NCI-H2227 treated with DMSO at 0.1 percent for 48 hours (cell line): ENCODE results near the gene SMPDL3B.

Source experiments
- DNase-seq: peaks from one replicate; lab custom pipeline; 2025; lab: John Stamatoyannopoulos, UW

SMPDL3B gene

DNA sequence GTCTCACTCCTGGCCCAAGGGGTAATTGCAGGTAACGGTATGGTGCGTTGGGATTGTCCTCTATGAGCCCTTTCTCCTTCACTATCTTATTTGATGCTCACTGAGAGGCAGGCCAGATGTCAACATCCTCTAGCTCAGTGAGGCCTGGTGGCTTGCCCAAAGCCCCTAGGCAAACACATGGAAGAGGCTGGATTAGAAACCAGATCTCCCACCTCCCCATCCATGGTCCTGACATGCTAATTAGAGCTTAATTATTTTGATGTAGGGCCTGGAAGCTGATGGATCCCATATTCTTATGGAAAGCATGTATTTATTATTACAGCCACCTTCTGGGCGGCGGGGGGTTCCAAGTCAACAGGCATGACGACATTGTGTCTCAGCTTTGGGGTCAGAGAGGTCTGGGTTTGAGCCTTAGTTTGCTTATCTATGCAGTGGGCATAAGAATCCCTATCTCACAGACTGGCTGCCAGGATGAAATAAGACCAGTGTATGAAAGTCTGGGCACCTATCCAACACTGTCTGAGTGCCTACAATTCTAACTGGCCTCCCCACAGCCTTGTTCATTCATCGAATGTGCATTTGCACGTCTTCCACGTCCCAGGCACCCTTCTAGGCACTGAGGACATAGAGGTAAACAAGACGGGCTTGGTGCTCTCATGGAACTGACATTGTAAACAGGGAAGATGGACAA lies 6.2 kb downstream of the SMPDL3B start:
- DNase-seq = no peak

DNA sequence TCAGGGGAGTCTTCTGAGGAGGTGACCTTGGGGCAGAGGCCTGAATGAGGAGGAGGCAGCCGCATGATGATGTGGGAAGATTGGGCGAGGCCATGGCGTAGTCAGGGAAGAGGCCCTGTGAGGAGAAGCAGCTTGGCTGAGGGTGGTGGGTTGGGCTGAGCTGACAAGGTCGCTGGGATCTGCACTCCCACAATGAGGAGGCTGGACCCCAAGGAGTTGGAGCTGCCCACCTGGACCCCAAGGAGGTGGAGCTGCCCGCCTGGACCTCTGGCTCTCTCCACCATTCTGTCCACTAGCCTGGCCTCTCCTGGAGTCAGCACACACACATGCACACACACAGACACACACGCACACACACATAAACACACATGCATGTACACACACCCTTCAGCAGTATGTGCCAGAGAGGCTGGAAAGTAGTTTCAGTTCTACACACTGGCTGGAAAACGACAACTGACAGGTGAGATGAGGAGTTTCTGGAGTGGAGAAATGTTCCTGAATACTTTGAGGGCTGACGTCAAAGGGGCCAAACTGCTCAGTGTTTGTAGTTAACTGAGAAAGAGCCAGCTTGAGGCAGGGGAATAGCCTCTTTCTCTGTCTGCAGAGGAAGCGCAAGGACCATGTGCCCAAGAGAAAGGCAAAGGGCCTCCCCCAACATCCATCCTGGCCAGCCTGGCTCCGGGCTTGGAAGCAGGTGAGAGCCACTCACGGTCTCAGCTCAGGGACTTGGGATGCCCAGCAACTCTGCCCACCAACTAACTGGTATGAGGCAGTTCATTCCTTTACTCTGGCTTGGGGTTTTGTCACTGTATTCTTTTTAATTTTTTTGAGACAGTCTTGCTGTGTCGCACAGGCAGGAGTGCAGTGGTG lies 7.1 kb downstream of the SMPDL3B start:
- DNase-seq = no peak

GRCh38 chr1:27945020-27945419 lies 10.2 kb downstream of the SMPDL3B start:
- DNase-seq = no peak

DNA sequence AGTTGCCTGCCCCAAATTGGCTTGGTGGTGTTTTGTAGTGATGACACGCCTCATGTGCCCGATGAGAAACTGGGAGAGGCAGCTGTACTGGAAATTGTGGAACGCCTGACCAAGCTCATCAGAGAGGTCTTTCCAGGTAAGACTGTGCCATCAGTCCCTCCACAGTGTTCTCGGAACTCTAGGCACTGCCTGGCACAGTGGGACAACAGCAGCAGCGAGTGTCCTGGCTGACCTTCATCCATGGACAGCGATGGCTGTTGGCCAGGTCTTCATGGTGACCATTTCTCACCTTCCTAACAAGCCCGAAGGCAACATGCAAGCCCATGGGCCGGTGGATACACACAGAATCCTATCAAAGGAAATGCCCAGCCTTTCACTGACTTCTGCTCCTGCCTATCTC lies 14.2 kb downstream of the SMPDL3B start:
- DNase-seq = no peak

GRCh38 chr1:27951396-27951795 lies 16.6 kb downstream of the SMPDL3B start:
- DNase-seq = no peak

GRCh38 chr1:27952147-27952546 lies 17.3 kb downstream of the SMPDL3B start:
- no peak for DNase-seq

- DNase-seq = no peak
Measured at GRCh38 chr1:27954186-27954585, 19.4 kb downstream of the SMPDL3B start.

DNA sequence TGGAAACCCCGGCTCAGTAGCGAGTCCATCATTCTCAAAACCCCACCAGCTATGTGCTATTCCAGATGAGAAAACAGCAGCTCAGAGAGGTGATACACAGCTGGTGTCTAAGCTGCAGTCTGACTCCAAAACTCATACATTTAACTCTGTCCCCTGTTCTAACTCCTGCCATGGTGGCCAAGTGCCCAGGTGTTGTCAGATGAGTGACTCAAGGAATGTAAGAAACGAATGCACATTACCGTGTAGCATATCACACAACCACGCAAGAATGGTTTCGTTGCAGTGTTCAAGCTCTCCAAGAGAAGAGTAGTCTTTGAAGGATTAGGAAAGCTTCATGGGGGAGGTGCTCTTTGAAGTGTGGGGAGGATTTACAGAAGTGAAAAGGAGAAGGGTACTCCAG lies 20.3 kb downstream of the SMPDL3B start:
- no peak for DNase-seq

- no peak for DNase-seq
Measured at GRCh38 chr1:27956761-27957160, 22.0 kb downstream of the SMPDL3B start.

DNA sequence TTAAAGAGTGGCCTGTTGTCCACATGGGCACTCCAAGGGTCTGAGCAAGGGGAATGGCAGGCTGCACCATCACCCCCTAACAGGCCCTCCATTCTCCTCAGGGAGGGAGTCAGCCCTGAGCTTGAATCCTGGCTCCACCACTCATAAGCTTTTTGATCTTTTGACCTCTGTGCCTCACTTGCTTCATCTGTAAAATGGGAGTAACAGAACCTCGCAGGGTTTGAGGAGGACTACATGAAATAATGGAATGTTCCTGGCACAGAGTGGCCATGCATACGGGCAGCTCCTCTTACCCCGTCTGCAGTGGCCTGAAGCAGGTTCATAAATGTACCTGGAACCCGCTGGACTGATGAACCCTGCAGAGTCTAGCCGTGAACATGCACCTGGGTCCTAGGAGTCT lies 22.9 kb downstream of the SMPDL3B start:
- DNase-seq = no peak

DNA sequence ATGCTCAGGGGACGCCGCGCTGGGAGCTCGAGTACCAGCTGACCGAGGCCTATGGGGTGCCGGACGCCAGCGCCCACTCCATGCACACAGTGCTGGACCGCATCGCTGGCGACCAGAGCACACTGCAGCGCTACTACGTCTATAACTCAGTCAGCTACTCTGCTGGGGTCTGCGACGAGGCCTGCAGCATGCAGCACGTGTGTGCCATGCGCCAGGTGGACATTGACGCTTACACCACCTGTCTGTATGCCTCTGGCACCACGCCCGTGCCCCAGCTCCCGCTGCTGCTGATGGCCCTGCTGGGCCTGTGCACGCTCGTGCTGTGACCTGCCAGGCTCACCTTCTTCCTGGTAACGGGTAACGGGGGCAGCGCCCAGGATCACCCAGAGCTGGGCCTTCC lies 23.7 kb downstream of the SMPDL3B start:
- DNase-seq = no peak

DNA sequence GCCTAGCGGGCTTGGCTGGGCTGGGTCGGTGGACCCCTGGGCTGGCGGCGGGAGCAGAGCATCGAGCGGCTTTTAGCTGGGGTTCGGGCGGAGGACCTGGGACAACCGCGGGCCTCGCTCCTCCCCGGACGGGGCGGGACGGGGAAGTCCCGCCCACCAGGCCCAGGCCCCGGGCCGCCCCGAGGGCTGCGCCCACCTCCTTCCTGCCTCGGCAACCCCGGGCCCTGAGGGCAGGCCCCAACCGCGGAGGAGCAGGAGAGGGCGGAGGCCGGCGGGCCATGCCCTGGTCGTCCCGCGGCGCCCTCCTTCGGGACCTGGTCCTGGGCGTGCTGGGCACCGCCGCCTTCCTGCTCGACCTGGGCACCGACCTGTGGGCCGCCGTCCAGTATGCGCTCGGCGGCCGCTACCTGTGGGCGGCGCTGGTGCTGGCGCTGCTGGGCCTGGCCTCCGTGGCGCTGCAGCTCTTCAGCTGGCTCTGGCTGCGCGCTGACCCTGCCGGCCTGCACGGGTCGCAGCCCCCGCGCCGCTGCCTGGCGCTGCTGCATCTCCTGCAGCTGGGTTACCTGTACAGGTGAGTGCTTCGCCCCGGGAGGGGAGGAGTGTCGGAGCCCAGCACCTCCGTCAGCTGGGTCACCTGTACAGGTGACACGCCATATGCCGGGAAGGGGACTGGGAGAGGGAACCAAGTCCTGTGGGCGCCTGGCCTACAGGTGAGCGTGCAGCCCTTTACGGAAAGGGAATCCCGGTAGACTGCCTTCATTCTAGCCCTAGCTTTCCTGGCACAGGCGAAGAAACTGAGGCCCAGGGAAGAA lies 25.2 kb downstream of the SMPDL3B start, which contains the start of gene XKR8:
Gene XKR8 (plus strand): TSS at position 182 of the 812 bp plus-strand sequence. CDS start 97 bp downstream, at position 279.
- no peak for DNase-seq

DNA sequence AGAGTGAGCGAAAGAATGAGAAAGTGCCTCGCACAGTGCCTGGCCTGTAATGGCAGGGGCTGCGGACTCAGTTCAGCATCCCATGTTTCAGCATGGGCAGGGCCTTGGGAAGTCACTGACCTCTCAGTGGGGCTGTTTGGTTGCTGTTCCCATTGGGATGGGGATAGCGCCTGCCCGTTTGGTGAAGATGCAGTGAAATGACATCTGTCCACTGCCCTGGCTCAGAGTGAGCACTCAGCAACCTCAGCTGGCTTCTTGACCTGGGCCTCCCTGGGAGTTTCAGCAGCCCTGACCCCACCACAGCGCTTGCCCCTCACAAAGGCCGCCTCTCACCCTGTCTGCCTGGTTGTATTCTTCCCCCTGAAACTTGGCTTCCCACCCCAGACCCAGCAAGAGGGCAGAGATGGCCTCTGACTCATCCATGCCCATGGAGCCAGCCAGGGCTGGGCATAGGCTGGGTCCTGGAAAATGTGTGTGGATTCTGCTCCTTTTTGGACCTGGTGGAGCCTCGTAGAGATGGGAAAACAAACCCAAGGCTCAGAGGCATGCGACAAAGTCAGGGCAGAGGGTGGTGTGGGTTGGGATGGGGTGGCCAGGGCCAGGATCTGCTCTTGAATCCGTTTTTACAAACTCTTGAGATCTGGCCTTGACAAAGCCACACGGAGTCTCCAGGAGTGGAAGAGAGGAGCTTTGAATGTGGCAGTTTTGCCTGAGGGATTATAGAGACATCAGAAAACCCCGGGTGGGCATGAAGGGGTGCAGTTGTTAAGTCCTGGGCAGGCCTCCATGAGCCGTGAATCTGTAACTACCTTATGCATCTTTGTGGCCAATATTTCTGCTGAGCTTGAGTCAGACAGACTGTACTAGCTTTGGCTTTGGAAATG lies 26.2 kb downstream of the SMPDL3B start:
- no peak for DNase-seq

- no peak for DNase-seq
Measured at GRCh38 chr1:27961646-27962221, 26.9 kb downstream of the SMPDL3B start.

GRCh38 chr1:27963393-27963792 lies 28.6 kb downstream of the SMPDL3B start:
- DNase-seq = no peak

- no peak for DNase-seq
Measured at GRCh38 chr1:27966402-27967105, 31.8 kb downstream of the SMPDL3B start.

DNA sequence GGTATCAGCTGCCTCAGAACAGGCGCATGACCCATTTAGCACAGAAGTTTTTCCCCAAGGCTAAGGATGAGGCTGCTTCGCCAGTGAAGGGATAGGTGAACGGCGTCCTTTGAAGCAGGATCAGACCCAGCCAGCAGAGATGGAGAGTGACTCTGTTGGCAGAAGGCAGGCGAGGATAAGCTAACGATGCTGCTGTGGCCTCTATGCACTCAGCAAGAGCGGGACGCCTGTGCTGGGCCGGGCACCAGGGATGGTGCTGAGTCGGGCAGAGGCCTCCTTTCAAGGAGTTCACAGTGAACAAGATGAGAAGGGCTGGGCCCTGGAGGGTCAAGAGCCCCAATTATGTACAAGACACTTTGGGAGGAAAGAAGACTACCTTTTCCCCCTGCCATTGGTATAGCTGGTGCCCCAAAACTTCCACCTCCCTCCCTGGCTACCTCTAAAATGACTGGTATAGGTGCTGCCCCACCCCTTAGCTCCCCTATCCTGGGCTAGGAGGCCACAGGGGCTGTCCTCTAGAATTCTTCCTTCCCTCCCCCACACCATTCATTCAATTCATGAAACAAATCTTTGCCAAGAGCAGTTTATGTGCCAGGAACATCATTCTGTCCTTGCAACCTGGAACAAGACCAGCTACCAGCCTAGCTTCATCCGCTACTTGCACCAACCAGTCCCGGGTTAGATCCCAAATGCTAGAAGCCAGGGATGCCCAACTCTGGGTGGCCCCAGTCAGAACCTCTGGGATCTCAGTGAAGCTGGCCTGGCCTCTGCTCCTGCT lies 32.5 kb downstream of the SMPDL3B start:
- DNase-seq = no peak

- no peak for DNase-seq
Measured at GRCh38 chr1:27967884-27968466, 33.2 kb downstream of the SMPDL3B start.

DNA sequence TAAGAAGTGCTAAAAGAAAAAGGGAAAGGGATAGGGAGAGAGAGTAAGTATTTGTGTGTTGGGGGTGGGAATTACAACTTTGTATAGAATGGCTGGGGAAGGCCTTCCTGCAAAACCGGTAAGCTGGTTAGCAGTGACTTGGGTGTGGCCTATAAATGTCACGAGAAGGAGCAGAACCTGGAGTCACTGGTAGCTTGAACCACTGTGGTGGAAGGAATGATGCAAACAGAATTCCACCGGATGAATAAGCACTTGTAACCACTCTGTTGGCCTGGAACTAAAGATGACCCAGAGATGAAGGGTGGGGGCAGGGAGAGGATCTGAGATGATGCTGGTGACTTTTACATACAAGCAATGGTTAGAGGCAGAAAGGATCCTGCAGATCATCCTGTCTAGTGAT lies 33.9 kb downstream of the SMPDL3B start:
- no peak for DNase-seq
